IPS-20b (cell line): ENCODE data around the gene IGFLR1.
A peak's percentile ranks its signal among the peaks of the same experiment; 100 is the strongest.

Experiments
- H3K27ac ChIP-seq: one replicate; pipeline ENCODE4 v1.5.1; 2013; ENCODE audit warnings: low read length
- H3K27me3 ChIP-seq: 2 replicates; pipeline ENCODE4 v1.6.1; 2013; ENCODE audit warnings: mild to moderate bottlenecking, low read length, inconsistent platforms; ENCODE audit not compliant: insufficient read depth
- H3K36me3 ChIP-seq: 2 replicates; pipeline ENCODE4 v1.6.1; 2013; ENCODE audit warnings: low read depth, mild to moderate bottlenecking, inconsistent platforms, low read length, moderate library complexity; ENCODE audit not compliant: insufficient read depth
- H3K4me1 ChIP-seq: 2 replicates; pipeline ENCODE4 v1.6.1; 2013; ENCODE audit warnings: mild to moderate bottlenecking, control low read depth, inconsistent platforms, low read length, moderate library complexity; ENCODE audit not compliant: insufficient read depth
- H3K4me3 ChIP-seq: 2 replicates; pipeline ENCODE4 v1.5.1; 2013; ENCODE audit warnings: mild to moderate bottlenecking, low read length, inconsistent platforms
- H3K9ac ChIP-seq: 2 replicates; pipeline ENCODE4 v1.6.1; 2013; ENCODE audit warnings: low read depth, mild to moderate bottlenecking, inconsistent platforms, low read length, moderate library complexity
- H3K9me3 ChIP-seq: 2 replicates; pipeline ENCODE4 v1.6.1; 2013; ENCODE audit warnings: mild to moderate bottlenecking, low read depth, low read length, inconsistent platforms; ENCODE audit not compliant: insufficient read depth

The IGFLR1 gene

GRCh38 chr19:35784503-35785338 lies 42.5 kb upstream of the IGFLR1 start:
- Histone ChIP-seq H3K36me3 (no peaks in the 10 kb centered on the region), H3K9ac (peak overlapping the region; percentile 51; the same call in 1 of the 2 replicates), H3K27me3 (peaks cover 8% of the 10 kb centered on the region), H3K4me3 (peak overlapping the region; percentile 70), H3K27ac (no peak overlapping the region), H3K9me3 (no peaks in the 10 kb centered on the region), H3K4me1 (no peaks in the 10 kb centered on the region)

GRCh38 chr19:35783469-35784434 lies 41.5 kb upstream of the IGFLR1 start:
- Histone ChIP-seq H3K9me3 (no peaks in the 10 kb centered on the region), H3K4me3 (peak overlapping the region; percentile 60; the same call in 1 of the 2 replicates), H3K4me1 (no peaks in the 10 kb centered on the region), H3K36me3 (no peaks in the 10 kb centered on the region), H3K9ac (no peak overlapping the region), H3K27me3 (peaks cover 8% of the 10 kb centered on the region), H3K27ac (no peak overlapping the region)

- Histone ChIP-seq H3K4me3 (no peak overlapping the region), H3K27me3 (peaks cover 16% of the 10 kb centered on the region), H3K9ac (no peak overlapping the region), H3K9me3 (no peaks in the 10 kb centered on the region), H3K4me1 (no peaks in the 10 kb centered on the region; the same call in 1 of the 2 replicates), H3K27ac (no peak overlapping the region), H3K36me3 (no peaks in the 10 kb centered on the region)
Measured at GRCh38 chr19:35782589-35782988, 40.3 kb upstream of the IGFLR1 start.

DNA sequence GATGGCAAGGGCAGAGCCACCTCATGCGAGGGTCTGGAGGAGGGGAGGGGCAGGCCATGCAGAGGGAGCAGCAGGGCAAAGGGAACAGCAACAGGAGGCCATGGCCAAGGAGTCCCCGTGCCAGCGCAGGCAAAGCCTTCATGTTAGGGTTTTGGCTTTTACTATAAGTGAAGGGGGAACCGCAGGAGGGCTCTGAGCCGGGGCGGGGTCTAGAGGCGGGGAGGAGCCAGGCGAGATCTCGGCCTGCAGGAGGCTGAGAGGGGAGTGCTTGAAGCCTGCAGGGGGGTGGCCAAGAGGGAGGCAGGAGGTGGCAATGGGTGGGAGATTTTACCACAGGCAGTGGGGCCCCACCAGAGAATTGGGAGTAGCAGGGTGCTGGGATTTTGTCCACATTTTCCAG lies 39.4 kb upstream of the IGFLR1 start:
- Histone ChIP-seq H3K36me3 (no peaks in the 10 kb centered on the region), H3K4me3 (no peak overlapping the region), H3K27ac (no peak overlapping the region), H3K27me3 (peaks cover 26% of the 10 kb centered on the region), H3K9ac (no peak overlapping the region), H3K9me3 (no peaks in the 10 kb centered on the region), H3K4me1 (peaks cover 8% of the 10 kb centered on the region; the same call in 1 of the 2 replicates)

GRCh38 chr19:35780717-35781116 lies 38.5 kb upstream of the IGFLR1 start:
- H3K9ac ChIP-seq = no peak overlapping the region
- H3K36me3 ChIP-seq = no peaks in the 10 kb centered on the region
- H3K4me3 ChIP-seq = no peak overlapping the region
- H3K9me3 ChIP-seq = no peaks in the 10 kb centered on the region
- H3K4me1 ChIP-seq = peaks cover 8% of the 10 kb centered on the region; the same call in 1 of the 2 replicates
- H3K27me3 ChIP-seq = peaks cover 29% of the 10 kb centered on the region
- H3K27ac ChIP-seq = no peak overlapping the region

- H3K4me3 ChIP-seq = no peak overlapping the region
- peaks cover 8% of the 10 kb centered on the region; the same call in 1 of the 2 replicates for H3K4me1 ChIP-seq
- no peaks in the 10 kb centered on the region for H3K9me3 ChIP-seq
- no peaks in the 10 kb centered on the region for H3K36me3 ChIP-seq
- no peak overlapping the region for H3K9ac ChIP-seq
- H3K27ac ChIP-seq = no peak overlapping the region
- peaks cover 24% of the 10 kb centered on the region for H3K27me3 ChIP-seq
Measured at GRCh38 chr19:35780058-35780457, 37.8 kb upstream of the IGFLR1 start.

DNA sequence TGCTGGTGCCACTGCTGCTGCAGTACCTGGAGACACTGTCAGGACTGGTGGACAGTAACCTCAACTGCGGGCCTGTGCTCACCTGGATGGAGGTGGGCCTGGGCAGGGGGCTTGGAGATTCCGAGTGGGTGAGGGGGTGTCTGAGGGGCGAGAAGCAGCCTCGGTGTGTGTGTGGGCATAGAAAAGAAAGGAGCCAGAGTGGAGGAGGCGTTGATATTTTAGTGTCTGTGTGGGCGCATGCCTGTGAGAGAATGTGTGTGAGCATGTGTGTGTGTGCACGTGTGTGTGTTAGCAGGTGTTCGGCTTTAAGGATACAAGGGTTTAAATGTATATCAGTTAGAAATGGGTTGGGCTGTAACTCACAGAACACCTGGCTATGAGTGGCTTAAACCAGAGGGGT lies 36.8 kb upstream of the IGFLR1 start:
- H3K27me3 ChIP-seq = peaks cover 29% of the 10 kb centered on the region
- H3K9ac ChIP-seq = no peak overlapping the region
- no peak overlapping the region for H3K4me3 ChIP-seq
- H3K9me3 ChIP-seq = no peaks in the 10 kb centered on the region
- H3K36me3 ChIP-seq = no peaks in the 10 kb centered on the region
- H3K27ac ChIP-seq = no peak overlapping the region
- peaks cover 8% of the 10 kb centered on the region; the same call in 1 of the 2 replicates for H3K4me1 ChIP-seq

DNA sequence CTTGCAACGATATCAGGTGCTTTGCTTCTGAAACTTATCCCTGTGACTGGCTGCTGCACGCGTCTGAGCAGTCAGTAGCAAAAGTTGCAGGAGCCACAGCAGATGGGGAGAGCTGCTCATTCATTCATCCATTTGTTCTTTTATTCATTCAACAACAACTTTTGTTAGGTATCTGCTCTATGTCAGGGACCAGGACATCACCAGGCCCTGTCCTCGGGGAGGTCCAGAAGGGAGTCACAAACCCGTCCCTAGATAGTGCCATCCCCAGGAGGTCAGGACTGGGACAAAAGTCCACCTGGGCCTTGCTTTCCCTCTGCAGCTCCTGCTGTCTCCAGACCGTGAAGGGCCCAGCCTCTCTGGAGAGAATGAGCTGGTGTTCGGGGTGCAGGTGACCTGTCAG lies 35.7 kb upstream of the IGFLR1 start:
- Histone ChIP-seq H3K4me3 (no peak overlapping the region), H3K4me1 (peaks cover 8% of the 10 kb centered on the region; the same call in 1 of the 2 replicates), H3K9me3 (no peaks in the 10 kb centered on the region), H3K9ac (no peak overlapping the region), H3K27me3 (peaks cover 35% of the 10 kb centered on the region), H3K36me3 (no peaks in the 10 kb centered on the region), H3K27ac (no peak overlapping the region)

DNA sequence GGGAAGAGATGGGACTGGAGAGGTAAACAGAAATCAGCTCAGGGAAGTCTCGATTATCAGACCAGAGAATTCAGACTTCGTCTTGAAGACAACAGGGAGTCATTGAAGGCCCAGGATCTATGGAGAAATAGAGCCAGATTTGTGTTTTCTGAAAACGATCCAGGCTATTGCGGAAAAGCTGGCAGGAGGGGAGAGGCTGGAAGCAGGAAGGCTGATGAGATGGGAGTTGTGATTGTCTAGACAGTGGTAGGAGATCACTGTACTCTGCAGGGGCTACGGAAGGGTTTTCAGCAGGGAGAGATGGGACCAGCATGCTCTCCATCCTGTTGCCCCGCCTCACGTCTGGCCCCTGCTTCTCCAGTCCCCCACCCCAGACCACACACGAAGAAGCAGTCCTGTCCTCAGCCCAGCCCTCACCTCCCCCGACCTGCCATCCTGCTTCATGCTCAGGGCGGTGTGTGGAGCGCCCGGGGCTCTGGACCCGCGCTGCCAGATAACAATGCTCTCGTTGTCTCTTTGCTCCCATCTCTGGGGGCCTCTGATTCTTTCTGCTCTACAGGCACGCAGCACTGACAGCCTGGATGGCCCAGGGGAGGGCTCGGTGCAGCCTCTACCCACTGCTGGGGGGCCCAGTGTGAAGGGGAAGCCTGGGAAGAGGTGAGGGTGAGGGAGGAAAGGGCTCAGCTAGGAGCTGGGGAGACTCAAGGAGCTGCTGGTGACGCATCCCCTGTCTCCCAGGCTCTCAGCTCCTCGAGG lies 35.0 kb upstream of the IGFLR1 start:
- Histone ChIP-seq H3K9ac (no peak overlapping the region), H3K27ac (no peak overlapping the region), H3K4me3 (peak overlapping the region; percentile 40; the same call in 1 of the 2 replicates), H3K9me3 (no peaks in the 10 kb centered on the region), H3K36me3 (no peaks in the 10 kb centered on the region), H3K4me1 (peaks cover 8% of the 10 kb centered on the region; the same call in 1 of the 2 replicates), H3K27me3 (peaks cover 40% of the 10 kb centered on the region)

DNA sequence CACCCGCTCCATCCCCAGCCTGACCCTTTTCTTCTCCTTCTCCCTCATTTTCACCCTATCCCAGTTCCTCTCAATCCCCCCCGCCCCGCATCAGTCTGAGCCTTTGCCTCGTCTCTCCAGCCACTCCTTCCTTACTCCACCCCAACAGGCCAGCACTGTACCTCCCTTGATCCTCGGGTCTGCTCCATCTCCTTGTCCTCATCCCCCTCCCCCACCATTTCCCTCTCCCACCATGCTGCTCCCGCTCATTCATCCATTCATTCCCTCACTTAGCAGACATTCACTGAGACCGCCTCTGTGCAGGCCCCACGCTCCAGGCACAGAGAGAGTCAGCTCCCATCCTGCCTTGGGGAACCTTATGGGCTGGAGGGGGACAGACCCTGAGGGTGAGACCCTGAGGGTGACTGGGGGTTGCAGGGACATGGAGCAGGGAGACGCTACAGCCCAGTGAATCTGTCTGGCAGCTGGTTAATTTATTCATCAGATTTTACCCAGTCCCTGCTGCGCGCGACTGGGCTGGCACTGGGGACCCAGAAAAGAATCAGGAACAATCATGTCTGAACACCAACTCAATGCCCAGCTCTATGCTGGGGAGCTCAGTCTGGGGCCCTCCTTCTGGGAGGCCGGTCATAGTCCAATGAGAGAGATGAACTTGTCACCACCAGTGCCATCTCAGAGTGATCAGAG lies 34.0 kb upstream of the IGFLR1 start:
- Histone ChIP-seq H3K4me1 (peaks cover 8% of the 10 kb centered on the region; the same call in 1 of the 2 replicates), H3K9ac (peak overlapping the region; percentile 16; the same call in 1 of the 2 replicates), H3K9me3 (no peaks in the 10 kb centered on the region), H3K4me3 (peak overlapping the region; percentile 67), H3K27me3 (peaks cover 40% of the 10 kb centered on the region), H3K36me3 (no peaks in the 10 kb centered on the region), H3K27ac (no peak overlapping the region)
